Lower leg skin (tissue), 4 donors: ENCODE results near the gene NFAM1. TPM values are rescaled to one million over a fixed set of nuclear protein-coding genes. Genes with fewer than 3 reads are reported as not detected.
A peak's percentile ranks its signal among the peaks of the same experiment; 100 is the strongest.

Source experiments
- DNase-seq, 2 donors: peaks; one replicate each; pipeline ENCODE4 v3.0.0-alpha.2; 2019; ENCODE audit warnings: low spot score in 2 of 2
- H3K4me3 ChIP-seq: fragments of 200-600 bp; sonication (generic); 2 replicates; pipeline ENCODE4 v1.5.1; 2017; ENCODE audit warnings: mild to moderate bottlenecking, low read depth; ENCODE audit not compliant: poor library complexity, severe bottlenecking
- CTCF ChIP-seq, 3 donors: fragments of 450-650 bp; IDR thresholded peaks; one replicate each; pipeline ENCODE4 v1.5.1; 2016; ENCODE audit warnings: antibody characterized with exemption in 3 of 3, mild to moderate bottlenecking in 3 of 3, moderate library complexity in 2 of 3
- POLR2A ChIP-seq, 2 donors: fragments of 450-650 bp; IDR thresholded peaks; one replicate each; pipeline ENCODE4 v1.6.1; 2016 to 2017; ENCODE audit warnings: antibody characterized with exemption in 2 of 2, mild to moderate bottlenecking in 1 of 2, moderate library complexity in 1 of 2
- WGBS, 2 donors: methylation state at CpG; one replicate each; pipeline ENCODE4 v1.1.5; 2018; 5-methylcytosine and 5-hydroxymethylcytosine counted together
- intact Hi-C: fragments of 100-400 bp; cut with DNase I; formaldehyde crosslinking; loops from one replicate; pipeline ENCODE4 v1.15.0; 2023; ENCODE audit warnings: low total_unique reads
- total RNA-seq, 4 donors: library from RNA; depleted of rRNA; stranded (reverse); fragments of >200 nt; gene quantifications; one replicate each; pipeline ENCODE4 v1.1.0, GENCODE V29; 2016

The NFAM1 gene
- total RNA-seq, 4 donors from 2014 or later = 1.2 to 2.5 (median 1.3) TPM

DNA sequence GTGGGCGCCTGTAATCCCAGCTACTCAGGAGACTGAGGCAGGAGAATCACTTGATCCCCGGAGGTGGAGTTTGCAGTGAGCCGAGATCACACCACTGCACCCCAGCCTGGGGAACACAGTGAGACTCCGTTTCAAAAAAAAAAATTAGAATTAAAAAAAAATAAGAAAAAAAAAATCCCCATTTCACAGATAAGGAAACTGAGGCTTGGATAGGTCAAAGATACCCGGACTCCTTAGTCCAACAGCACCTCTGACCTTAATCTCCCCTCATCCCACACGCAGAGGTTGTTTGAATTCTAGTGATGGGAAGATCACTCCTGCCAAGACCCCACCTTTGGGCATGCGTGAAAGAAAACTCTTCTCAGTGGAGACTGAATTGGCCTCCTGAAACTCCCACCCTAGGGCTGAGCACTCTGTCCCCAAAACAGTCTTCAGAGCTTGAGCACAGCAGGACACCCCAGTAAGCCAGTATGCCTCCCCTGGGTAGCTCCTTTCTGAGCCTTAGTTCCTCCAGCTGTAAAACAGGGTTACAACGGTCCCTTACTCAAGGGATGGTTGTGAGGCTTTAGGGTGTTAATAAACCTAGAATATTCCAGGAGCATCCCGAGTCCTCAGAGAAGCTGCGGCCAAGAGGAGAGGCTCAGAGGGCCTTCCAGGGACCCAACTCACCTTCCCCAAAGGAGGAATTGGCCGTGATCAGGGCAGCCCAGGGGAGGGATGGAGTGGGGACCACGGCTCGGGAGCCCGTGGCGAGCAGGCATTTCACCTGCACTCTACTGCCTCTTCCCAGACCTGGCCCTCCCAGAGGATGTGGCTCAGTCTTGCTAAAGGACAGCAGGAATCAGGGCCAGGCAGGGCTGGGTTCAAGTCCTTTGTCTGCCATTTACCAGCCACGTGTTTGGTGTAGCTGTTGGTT, 73.3 kb downstream of the NFAM1 start:
- TF ChIP-seq POLR2A (IDR thresholded peaks at IDR 0.05) = no peak
- no peak for TF ChIP-seq CTCF (IDR thresholded peaks at IDR 0.05)
- WGBS, 2 donors = 79 to 85% methylated on average over 16 of the region's 16 CpGs
- intact Hi-C loops = no loop called here

GRCh38 chr22:42357634-42358296, 74.4 kb downstream of the NFAM1 start:
- 16 to 42% methylated on average over 7 to 8 of the region's 8 CpGs for WGBS, 2 donors
- peak; percentile 68 to 92 for DNase-seq
- TF ChIP-seq CTCF (IDR thresholded peaks at IDR 0.05) = no peak
- no peak for TF ChIP-seq POLR2A (IDR thresholded peaks at IDR 0.05)
- H3K4me3 ChIP-seq = no peak overlapping the region
- intact Hi-C loops = no loop called here

More for the DNA sequence above, 73.3 kb downstream of the NFAM1 start:
- no peak for DNase-seq
- no peak overlapping the region for H3K4me3 ChIP-seq

DNA sequence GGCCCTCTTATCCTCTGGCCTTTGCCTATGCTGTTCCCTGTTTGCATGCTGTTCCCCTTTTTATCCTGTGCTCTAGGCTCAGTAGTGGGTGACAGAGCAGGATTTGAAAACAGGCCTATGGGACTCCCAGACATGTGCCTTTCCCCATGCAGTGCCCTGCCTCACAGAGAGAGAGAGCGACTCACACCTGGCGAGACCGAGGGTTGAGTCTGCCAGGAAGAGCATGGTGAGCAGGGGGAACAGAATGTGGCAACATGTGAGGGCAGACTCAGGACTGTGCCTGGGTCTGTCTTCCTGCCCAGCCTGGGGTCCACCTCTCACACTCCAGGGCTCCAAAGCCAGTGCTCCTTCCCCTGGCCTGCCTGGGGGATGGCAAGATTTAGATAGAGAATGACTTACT, 75.0 kb downstream of the NFAM1 start:
- TF ChIP-seq CTCF (IDR thresholded peaks at IDR 0.05) (no peak), POLR2A (IDR thresholded peaks at IDR 0.05) (no peak)
- intact Hi-C loops = no loop called here
- WGBS, 2 donors = 32 to 58% methylated on average over 3 of the region's 3 CpGs
- no peak overlapping the region for H3K4me3 ChIP-seq
- no peak for DNase-seq

DNA sequence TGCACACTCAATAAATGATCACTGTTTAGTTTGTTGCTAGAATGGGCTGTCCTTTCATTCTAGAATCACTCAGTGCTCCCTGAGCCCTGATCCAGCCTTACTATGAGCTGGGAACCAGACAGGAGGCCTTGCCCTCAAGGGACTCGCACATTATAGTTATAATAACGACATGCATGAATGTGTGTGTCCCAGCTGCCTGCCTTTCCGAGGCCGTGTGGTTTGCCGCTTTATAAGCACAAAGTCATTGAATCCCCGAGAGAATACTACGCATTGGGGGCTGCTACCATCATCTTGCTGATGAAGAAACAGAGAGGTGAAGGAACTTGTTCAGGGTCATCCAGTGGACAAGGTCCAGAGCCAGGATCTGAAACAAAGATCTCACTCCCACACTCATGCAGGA, 75.7 kb downstream of the NFAM1 start:
- H3K4me3 ChIP-seq = no peak overlapping the region
- TF ChIP-seq POLR2A (IDR thresholded peaks at IDR 0.05) (no peak), CTCF (IDR thresholded peaks at IDR 0.05) (no peak)
- DNase-seq = no peak
- 84 to 88% methylated on average over 7 of the region's 7 CpGs for WGBS, 2 donors
- intact Hi-C loops = no loop called here

GRCh38 chr22:42353883-42354727, 78.1 kb downstream of the NFAM1 start:
- intact Hi-C loops = no loop called here
- WGBS, 2 donors = 34 to 45% methylated on average over 10 of the region's 10 CpGs
- TF ChIP-seq POLR2A (IDR thresholded peaks at IDR 0.05) (no peak), CTCF (IDR thresholded peaks at IDR 0.05) (no peak)
- DNase-seq = no peak
- H3K4me3 ChIP-seq = no peak overlapping the region
